Activated CD8-positive, alpha-beta memory T cell treated with anti-CD3 and anti-CD28 coated beads for 24 hours (primary cell): Measurements from ENCODE around the gene LDLRAD2.
"Not testable (repeated sequence)": the region's sequence is repeated elsewhere in the genome, so short reads cannot be mapped to it uniquely, and the experiment has no call there.

Experiments used
- DNase-seq: peaks from one replicate; pipeline ENCODE4 v3.0.0-alpha.2; 2020

Gene LDLRAD2

DNA sequence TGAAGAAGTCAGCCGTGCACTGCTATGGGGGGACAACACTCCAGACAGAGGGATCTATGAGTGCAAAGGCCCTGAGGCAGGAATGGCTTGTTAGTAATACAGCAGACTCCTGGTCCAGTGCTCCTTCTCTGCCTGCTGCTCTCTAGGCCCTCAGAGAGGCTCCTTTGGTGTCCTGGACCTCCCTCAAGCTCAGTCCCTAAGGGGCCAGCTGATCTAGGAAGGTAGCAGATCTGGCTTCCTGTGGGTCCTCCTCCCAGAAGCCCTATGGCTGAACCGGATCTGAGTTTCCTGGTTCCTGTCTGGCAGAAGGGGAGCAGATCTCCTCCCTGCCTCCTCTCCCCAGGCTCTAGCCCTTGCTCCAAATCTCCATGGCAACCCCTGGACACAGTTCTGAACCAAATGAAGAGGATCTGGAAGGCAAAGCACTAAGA is at the start of gene LDLRAD2:
Gene LDLRAD2 (plus strand): TSS at position 391 of the 431 bp plus-strand sequence. CDS start 187 bp downstream, outside the sequence.
- DNase-seq = no peak

DNA sequence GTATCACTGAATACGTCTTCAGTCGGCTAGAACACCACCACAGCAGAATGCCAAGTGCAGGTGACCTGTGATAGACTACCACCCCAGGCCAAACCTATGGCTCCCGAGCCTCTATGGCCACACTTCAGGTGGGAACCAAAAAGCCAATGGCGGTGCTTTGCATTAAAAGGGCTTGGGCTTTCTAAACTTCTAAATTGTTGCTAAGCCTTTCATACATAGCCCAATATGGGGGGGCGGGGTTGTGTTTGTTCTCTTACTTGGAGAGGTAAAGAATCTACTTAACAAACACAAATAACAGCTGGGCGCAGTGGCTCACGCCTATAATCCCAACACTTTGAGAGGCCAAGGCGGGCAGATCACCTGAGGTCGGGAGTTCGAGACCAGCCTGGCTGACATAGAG is 48.8 kb upstream of the LDLRAD2 start:
- no peak for DNase-seq

- DNase-seq = no peak
These were observed 48.2 kb upstream of the LDLRAD2 start for GRCh38 chr1:21763694-21764419.

DNA sequence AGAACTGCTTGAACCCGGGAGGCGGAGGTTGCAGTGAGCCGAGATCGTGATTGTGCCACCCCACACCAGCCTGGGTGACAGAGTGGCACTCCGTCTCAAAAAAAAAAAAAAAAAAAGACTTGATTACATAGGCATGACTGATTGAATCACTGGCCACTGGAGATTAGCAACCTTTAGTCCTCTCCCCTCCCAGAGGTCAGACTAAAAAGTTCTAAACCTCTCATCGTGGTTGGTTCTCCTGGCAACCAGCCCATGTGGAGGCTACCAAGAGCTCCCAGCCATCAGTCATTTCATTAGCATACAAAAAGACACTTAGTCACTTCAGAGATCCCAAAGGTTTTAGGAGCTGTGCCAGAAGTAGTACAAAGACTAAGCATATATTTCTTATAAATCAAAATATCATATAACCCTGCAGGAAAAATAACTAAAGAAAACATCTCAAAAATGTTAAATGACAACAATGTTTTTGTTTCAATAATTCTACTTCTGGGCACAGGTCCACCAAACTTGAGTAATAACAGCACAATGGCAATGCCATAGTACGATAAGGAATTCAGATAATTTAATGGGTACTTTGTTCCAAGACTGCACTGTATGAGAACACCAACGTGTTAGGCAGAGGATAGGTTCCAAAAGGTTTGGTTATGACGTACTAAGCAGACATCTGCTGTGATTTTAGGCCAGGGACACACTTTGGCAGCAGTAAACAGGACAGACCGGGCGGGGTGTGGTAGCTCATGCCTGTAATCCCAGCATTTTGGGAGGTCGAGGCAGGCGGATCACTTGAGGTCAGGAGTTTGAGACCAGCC is 47.2 kb upstream of the LDLRAD2 start:
- DNase-seq = no peak

- no peak for DNase-seq
These were observed 45.9 kb upstream of the LDLRAD2 start for GRCh38 chr1:21766210-21766609.

- not testable (repeated sequence) for DNase-seq
These were observed 45.0 kb upstream of the LDLRAD2 start for GRCh38 chr1:21767106-21767505.

GRCh38 chr1:21770201-21770600 is 41.9 kb upstream of the LDLRAD2 start:
- no peak for DNase-seq

GRCh38 chr1:21770602-21771001 is 41.5 kb upstream of the LDLRAD2 start:
- DNase-seq = peak; percentile 30

DNA sequence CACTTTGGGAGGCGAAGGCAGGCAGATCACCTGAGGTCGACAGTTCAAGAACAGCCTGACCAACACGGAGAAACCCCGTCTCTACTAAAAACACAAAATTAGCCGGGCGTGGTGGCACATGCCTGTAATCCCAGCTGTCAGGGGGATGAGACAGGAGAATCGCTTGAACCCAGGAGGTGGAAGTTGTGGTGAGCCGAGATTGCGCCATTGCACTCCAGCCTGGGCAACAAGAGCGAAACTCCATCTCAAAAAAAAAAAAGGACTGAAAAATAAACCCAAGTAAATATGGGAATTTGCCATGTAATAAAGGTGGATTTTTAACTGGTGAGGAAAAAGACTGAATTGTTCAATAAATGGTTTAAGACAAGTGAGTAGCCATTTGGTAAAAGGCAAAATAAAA is 40.4 kb upstream of the LDLRAD2 start:
- not testable (repeated sequence) for DNase-seq

DNA sequence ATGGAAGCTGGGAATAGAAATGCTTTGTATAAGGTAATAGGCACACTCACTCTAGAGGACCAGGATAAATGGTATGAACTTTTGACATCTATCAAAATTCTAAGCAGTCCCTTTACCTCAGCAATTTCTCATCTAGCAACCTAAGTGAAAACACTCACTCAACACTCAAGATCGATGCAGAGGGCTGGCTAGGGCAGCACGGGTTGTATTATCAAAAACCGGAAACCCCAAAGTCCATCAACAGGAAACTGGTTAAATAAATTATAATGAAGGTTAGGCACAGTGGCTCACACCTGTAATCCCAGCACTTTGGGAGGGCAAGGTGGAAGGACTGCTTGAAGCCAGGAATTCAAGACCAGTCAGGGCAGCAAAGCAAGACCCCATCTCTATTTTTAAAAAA is 38.5 kb upstream of the LDLRAD2 start:
- DNase-seq = no peak

DNA sequence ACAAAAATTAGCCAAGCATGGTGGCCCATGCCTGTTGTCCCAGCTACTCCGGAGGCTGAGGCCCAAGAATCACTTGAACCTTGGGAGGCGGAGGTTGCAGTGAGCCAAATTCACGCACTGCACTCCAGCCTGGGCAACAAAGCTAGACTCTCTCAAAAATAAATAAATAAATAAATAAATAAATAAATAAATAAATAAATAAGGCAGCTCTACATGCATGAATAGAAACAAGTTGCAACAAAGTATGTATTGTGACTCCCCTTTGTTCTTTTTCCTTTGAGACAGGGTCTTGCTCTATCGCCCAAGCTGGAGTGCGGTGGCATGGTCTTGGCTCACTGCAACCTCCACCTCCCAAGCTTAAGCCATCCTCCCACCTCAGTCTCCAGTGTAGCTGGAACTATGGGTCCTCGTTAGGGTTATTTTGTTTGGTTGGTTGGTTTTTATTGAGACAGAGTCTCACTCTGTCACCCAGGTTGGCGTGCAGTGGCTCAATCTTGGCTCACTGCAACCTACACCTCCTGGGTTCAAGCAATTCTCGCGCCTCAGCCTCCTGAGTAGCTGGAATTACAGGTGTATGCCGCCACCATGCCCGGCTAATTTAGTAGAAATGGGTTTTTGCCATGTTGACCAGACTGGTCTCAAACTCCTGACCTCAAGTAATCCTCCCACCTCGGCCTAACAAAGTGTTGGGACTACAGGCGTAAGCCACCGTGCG is 37.1 kb upstream of the LDLRAD2 start:
- no peak for DNase-seq

GRCh38 chr1:21775550-21775914 is 36.5 kb upstream of the LDLRAD2 start:
- DNase-seq = no peak

DNA sequence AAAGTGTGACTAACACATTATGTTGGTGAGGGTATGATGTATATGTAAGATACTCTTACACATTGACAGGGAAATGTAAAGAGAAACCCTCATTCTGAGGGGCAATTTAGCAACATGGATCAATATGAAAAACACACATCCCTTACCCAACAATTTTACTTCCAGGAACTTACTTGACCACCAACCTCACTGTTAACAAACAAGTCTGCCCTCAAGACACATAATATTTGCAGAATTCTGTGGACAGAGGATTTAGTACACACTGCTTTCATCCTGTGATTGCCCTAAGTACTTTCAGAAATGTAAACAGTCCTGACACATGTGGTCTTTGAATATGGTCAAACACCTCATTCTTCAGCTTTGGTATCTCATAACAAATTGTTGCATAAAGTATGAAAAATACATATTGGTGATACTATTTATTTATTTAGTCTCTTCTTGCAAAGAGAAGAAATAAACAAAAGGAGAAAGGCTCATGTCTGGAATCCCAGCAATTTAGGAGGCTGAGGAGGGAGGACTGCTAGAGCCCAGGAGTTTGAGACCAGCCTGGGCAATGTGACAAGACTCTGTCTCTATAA is 36.0 kb upstream of the LDLRAD2 start:
- no peak for DNase-seq

DNA sequence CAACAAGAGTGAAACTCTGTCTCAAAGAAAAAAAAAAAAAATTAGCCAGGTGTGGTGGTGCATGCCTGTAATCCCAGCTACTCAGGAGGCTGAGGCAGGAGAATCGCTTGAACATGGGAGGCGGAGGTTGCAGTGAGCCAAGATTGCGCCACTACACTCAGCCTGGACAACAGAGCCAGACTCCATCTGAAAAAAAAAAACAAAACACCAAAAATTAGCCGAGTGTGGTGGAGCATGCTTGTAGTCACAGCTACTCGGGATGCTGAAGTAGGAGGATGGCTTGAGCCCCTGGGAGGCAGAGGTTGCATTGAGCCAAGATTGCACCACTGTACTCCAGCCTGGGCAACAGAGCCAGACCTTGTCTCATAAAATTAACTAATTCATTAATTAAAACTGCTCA is 35.1 kb upstream of the LDLRAD2 start:
- not testable (repeated sequence) for DNase-seq

DNA sequence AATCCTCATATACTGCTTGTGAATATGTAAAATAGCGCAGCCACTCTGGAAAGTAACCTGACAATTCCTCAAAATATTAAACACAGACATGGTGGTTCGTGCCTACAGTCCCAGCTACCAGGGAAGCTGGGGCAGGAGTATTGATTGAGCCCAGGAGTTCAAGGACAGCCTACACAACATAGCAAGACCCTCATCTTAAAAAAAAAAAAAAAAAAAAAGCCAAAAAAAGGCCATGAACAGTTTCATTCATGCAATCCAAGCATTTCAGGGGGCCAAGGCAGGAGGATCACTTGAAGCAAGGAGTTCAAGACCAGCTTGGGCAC is 33.7 kb upstream of the LDLRAD2 start:
- no peak for DNase-seq

DNA sequence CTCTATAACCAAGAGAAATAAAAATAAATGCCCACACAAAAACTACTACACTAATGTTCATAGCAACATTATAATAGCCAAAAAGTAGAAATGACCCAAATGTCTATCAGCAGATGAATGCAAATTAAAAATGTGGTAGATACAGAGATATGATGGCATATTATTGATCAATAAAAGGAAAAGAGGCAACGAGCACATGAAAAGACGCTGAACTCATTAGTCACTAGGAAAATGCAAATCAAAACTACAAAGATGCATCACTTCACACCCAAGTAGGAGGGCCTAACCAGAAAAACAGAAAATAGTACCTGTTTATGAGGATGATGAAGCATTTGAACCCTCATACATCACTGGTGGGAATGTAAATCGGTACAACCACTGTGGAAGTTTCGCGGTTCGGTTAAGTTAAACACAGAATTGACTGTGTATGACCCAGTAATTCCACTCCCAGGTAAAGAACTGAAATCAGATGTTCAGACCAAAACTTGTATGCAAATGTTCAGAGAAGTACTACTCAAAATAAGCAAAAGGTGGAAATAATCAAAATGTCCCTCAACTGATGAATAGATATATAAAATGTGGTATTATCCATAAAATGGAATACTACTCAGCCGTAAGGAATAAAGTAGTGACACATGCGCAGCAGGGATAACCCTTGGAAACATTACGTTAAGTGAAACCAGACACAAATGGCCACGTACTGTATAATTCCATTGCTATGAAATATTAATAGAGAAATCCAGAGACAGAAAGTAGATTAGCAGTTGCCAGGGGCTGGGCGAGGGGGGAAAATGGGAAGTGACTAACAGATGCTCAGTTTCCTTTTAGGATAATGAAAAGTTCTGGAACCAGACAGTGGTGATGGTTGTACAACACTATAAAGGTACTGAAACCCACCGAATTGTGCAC is 32.2 kb upstream of the LDLRAD2 start:
- DNase-seq = no peak

- no peak for DNase-seq
These were observed 30.2 kb upstream of the LDLRAD2 start for GRCh38 chr1:21781815-21782348.

DNA sequence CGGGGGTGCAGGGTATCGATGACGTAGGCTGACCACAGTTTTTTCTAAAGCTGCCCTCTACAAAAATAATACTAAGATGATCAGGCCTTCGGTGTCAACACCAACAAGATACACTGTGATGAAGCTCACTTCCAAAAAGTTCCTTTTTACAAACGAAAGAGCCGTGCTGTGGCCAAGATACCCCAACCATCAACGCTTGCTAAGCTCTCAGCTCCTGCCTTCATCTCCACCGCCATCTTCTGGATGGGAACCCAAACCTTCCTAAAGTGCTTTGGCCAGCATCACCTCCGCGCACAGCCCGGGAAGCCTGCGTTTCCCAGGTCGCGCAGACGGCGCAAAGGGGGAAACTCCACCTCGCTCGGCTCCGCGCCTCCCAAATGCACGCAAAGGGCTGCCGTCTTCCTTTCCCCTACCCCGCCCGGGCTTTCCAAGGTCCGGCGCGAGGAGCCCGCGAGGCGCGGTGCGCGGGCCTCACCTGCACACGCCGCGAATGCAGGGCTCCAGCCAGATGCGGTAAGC is 29.7 kb upstream of the LDLRAD2 start:
- no peak for DNase-seq

DNA sequence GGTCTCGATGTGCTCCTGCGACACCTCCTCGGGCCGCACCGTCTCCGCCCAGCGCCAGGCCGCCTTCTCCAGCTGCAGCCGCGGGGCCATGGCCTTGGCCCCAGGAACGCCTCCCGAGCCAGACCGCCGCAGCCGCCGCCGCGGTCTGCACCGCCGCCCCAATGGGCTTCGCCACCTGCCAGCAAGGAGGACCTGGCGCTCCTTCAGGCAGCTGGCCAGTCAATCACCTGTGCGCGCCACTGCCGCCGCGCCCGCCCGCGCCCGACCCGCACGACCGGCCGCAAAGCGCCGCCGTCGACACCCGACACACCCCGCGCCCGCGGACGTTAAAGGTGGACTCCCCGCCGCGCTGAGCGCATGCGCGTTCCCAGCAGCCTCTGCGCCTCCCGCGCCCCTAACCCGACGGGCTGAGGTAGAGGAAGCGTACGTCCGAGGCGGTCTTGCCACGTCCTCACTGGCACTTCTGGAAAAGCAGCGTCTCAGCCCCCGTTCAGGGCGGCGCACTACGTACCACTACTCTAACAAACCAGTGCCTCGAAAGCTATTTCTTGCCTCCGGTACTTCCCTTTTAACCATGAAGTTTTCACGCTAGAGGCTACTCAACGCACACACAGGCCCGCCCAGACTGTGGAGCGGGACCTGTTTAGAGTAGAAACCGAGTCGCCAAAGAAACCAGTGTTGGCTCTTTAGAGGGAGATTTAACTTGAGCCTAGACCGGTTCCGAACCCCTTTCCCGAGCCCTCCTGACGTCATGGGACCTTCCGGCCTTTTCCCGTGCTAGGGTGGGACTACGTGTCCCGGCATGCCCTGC is 29.0 kb upstream of the LDLRAD2 start, which contains the start of gene USP48:
Gene USP48 (minus strand): TSS at position 282 of the 811 bp plus-strand sequence. CDS start 192 bp downstream, at position 90.
- peak; percentile 98 for DNase-seq
